HepG2 (cell line): ENCODE data around the gene NKAIN4. TPM values are rescaled to one million over a fixed set of nuclear protein-coding genes. Genes with fewer than 3 reads are reported as not detected.

Experiments
- CREM ChIP-seq, 2 experiments: sonication (generic) in 1 of 2; formaldehyde crosslinking in 1 of 2; IDR thresholded peaks; 2 replicates each; pipeline versions ENCODE4 v1.4.0 to v1.6.1; 2016 to 2020; ENCODE audit warnings: antibody characterized with exemption in 1 of 2, mild to moderate bottlenecking in 1 of 2, missing genetic modification reagents in 1 of 2
- GABPA ChIP-seq, 2 experiments: IDR thresholded peaks; 2 replicates each; pipeline ENCODE4 v1.6.1; 2011 to 2016; ENCODE audit warnings: low read depth in 2 of 2, low read length in 1 of 2, missing biosample characterization in 1 of 2, missing genetic modification characterization in 1 of 2
- MED1 ChIP-seq: sonication (generic); formaldehyde crosslinking; IDR thresholded peaks from 2 replicates; pipeline ENCODE4 v1.4.0; 2020; ENCODE audit warnings: missing genetic modification reagents
- MYC ChIP-seq: sonication (generic); formaldehyde crosslinking; IDR thresholded peaks from 2 replicates; pipeline ENCODE4 v1.9.0; 2021; ENCODE audit warnings: missing genetic modification reagents, borderline replicate concordance
- RFX5 ChIP-seq: IDR thresholded peaks from 2 replicates; pipeline ENCODE4 v1.6.1; 2011; ENCODE audit warnings: low read depth, low read length, improper control_type of control experiment
- SMAD1 ChIP-seq: sonication (generic); formaldehyde crosslinking; IDR thresholded peaks from 2 replicates; pipeline ENCODE4 v1.4.0; 2020; ENCODE audit warnings: missing genetic modification reagents, low read depth, mild to moderate bottlenecking, borderline replicate concordance
- ZC3H13 ChIP-seq: sonication (generic); formaldehyde crosslinking; IDR thresholded peaks from 2 replicates; pipeline ENCODE4 v1.8.1; 2023; ENCODE audit warnings: mild to moderate bottlenecking, missing genetic modification reagents, moderate library complexity
- ZNF331 ChIP-seq: sonication (generic); formaldehyde crosslinking; IDR thresholded peaks from 2 replicates; pipeline ENCODE4 v1.4.0; 2020; ENCODE audit warnings: missing genetic modification reagents
- polyA plus RNA-seq, 8 experiments: library from polyadenylated mRNA; depleted of rRNA in 3 of 8; stranded (reverse) in 7 of 8; unstranded in 1 of 8; fragments of >200 nt; fragmentation: Illumina TruSeq in 4 of 8; extraction: Trizol in 4 of 8; gene quantifications; 2 replicates each; pipeline versions ENCODE4 v1.2.1 to v1.2.3, GENCODE V29; 2011 to 2016; ENCODE audit warnings: low read depth in 4 of 8, missing spikeins in 1 of 8, mixed read lengths in 1 of 8; ENCODE audit not compliant: insufficient read depth in 1 of 8
- total RNA-seq, 5 experiments: library from RNA; depleted of rRNA; stranded (reverse); fragments of >200 nt; fragmentation: Illumina TruSeq; extraction: Trizol; gene quantifications; 2 replicates each; pipeline ENCODE4 v1.2.3, GENCODE V29; 2016; ENCODE audit warnings: low read depth in 1 of 5
- TF ChIP-seq, protein P1 (sequence below): sonication (generic); formaldehyde crosslinking; IDR thresholded peaks from 2 replicates; pipeline ENCODE4 v1.4.0; 2020; ENCODE audit warnings: missing genetic modification reagents, mild to moderate bottlenecking, borderline replicate concordance
- TF ChIP-seq, protein P2 (sequence below): sonication (generic); formaldehyde crosslinking; IDR thresholded peaks from 2 replicates; pipeline ENCODE4 v1.5.0; 2020; ENCODE audit warnings: missing genetic modification reagents
- TF ChIP-seq, protein P3 (sequence below): sonication (generic); formaldehyde crosslinking; IDR thresholded peaks from 2 replicates; pipeline ENCODE4 v1.5.0; 2020; ENCODE audit warnings: mild to moderate bottlenecking, missing genetic modification reagents

The NKAIN4 gene
- total and polyA plus RNA-seq, 2 of the 13 experiments (the other 11 are each of a cell fraction or from before 2014, with no cell fraction given) = not detected

DNA sequence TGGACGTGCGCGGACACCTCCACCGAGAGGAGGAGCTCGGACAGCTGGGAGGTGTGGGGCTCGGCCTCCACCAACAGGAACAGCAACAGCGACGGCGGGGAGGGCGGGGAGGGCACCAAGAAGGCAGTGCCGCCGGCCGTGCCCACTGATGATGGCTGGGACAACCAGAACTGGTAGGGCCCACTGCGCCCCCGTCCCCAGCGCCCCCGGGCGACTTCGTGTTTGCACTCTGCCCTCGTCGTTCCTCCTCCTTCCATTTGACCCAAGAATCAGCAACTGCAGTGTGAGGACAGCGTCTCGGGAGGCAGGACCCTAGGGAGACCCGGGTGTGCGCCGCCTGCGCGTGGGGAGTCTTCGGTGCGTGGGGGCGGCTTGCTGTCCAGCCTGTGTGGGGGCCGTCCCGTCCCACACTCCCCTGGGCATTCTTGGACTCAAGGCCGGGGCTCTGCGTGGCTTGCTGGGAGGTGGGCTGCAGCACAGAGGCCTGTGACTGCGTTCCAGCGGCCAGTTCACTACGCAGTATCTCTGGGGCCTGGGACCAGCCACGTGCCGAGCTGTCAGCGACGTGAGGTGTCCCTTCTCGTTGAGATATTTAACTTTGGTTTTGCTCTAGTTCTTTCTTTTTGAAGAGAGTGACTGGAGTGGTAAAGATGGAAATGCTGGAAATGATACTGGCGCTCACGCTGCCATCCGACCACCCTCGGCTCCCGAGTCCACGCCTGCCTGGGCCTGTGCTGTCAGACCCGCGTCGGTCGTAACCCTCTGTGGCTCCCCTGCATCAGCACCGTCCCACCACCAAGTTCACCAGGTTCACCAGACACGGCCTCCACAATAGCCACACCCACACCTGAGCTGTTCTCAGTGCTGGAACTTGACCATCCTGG is 33.7 kb upstream of the NKAIN4 start (continued):
- TF ChIP-seq, protein P1, sequence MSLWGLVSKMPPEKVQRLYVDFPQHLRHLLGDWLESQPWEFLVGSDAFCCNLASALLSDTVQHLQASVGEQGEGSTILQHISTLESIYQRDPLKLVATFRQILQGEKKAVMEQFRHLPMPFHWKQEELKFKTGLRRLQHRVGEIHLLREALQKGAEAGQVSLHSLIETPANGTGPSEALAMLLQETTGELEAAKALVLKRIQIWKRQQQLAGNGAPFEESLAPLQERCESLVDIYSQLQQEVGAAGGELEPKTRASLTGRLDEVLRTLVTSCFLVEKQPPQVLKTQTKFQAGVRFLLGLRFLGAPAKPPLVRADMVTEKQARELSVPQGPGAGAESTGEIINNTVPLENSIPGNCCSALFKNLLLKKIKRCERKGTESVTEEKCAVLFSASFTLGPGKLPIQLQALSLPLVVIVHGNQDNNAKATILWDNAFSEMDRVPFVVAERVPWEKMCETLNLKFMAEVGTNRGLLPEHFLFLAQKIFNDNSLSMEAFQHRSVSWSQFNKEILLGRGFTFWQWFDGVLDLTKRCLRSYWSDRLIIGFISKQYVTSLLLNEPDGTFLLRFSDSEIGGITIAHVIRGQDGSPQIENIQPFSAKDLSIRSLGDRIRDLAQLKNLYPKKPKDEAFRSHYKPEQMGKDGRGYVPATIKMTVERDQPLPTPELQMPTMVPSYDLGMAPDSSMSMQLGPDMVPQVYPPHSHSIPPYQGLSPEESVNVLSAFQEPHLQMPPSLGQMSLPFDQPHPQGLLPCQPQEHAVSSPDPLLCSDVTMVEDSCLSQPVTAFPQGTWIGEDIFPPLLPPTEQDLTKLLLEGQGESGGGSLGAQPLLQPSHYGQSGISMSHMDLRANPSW (CRISPR knock-in tag) = no peak
- TF ChIP-seq SMAD1 (CRISPR knock-in tag) = no peak
- TF ChIP-seq, protein P2, sequence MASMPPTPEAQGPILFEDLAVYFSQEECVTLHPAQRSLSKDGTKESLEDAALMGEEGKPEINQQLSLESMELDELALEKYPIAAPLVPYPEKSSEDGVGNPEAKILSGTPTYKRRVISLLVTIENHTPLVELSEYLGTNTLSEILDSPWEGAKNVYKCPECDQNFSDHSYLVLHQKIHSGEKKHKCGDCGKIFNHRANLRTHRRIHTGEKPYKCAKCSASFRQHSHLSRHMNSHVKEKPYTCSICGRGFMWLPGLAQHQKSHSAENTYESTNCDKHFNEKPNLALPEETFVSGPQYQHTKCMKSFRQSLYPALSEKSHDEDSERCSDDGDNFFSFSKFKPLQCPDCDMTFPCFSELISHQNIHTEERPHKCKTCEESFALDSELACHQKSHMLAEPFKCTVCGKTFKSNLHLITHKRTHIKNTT = no peak
- TF ChIP-seq GABPA (IDR thresholded peaks at IDR 0.05; ENCODE audit: low read depth, low read length) = no peak
- TF ChIP-seq GABPA (CRISPR knock-in tag; IDR thresholded peaks at IDR 0.05; ENCODE audit: low read depth) = no peak
- TF ChIP-seq ZC3H13 (CRISPR knock-in tag) = peak; percentile 68; the same call in 1 of the 2 replicates
- TF ChIP-seq ZNF331 (CRISPR knock-in tag) = no peak
- TF ChIP-seq CREM (IDR thresholded peaks at IDR 0.05) = no peak
- no peak for TF ChIP-seq CREM (CRISPR knock-in tag; IDR thresholded peaks at IDR 0.05)
- no peak for TF ChIP-seq MYC (CRISPR knock-in tag)
- TF ChIP-seq RFX5 = no peak
- TF ChIP-seq MED1 = no peak
- TF ChIP-seq, protein P3, sequence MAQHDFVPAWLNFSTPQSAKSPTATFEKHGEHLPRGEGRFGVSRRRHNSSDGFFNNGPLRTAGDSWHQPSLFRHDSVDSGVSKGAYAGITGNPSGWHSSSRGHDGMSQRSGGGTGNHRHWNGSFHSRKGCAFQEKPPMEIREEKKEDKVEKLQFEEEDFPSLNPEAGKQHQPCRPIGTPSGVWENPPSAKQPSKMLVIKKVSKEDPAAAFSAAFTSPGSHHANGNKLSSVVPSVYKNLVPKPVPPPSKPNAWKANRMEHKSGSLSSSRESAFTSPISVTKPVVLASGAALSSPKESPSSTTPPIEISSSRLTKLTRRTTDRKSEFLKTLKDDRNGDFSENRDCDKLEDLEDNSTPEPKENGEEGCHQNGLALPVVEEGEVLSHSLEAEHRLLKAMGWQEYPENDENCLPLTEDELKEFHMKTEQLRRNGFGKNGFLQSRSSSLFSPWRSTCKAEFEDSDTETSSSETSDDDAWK (CRISPR knock-in tag) = no peak
